Aorta (tissue), 5 donors: ENCODE data around the gene ADRA1B. TPM values are rescaled to one million over a fixed set of nuclear protein-coding genes. Genes with fewer than 3 reads are reported as not detected.
A peak's percentile ranks its signal among the peaks of the same experiment; 100 is the strongest.

Source experiments
- ATAC-seq: fragments of 200-7000 bp; cut with Tn5 transposase; one replicate; pipeline ENCODE4 v1.9.1; 2022; ENCODE audit warnings: moderate library complexity; ENCODE audit not compliant: low FRiP score
- DNase-seq, 2 donors: peaks; one replicate each; pipeline ENCODE4 v3.0.0-alpha.2; 2020
- H3K27ac ChIP-seq, 2 donors: one replicate each; pipeline ENCODE4 v1.5.1; 2013; ENCODE audit warnings: low read length in 2 of 2, mild to moderate bottlenecking in 2 of 2, moderate library complexity in 2 of 2, control low read depth in 1 of 2, inconsistent platforms in 1 of 2, low read depth in 1 of 2
- H3K27me3 ChIP-seq, 2 donors: one replicate each; pipeline ENCODE4 v1.6.1; 2013; ENCODE audit warnings: control low read depth in 1 of 2, low read length in 1 of 2, mild to moderate bottlenecking in 1 of 2, moderate library complexity in 1 of 2; ENCODE audit not compliant: insufficient read depth in 2 of 2, control insufficient read depth in 1 of 2
- H3K36me3 ChIP-seq, 2 donors: one replicate each; pipeline ENCODE4 v1.6.1; 2013; ENCODE audit warnings: control low read depth in 1 of 2, low read length in 1 of 2, mild to moderate bottlenecking in 1 of 2; ENCODE audit not compliant: insufficient read depth in 2 of 2, control insufficient read depth in 1 of 2
- H3K4me1 ChIP-seq, 2 donors: one replicate each; pipeline ENCODE4 v1.6.1; 2013; ENCODE audit warnings: low read length in 2 of 2, control low read depth in 1 of 2, mild to moderate bottlenecking in 1 of 2, moderate library complexity in 1 of 2; ENCODE audit not compliant: insufficient read depth in 2 of 2, control insufficient read depth in 1 of 2
- H3K4me3 ChIP-seq, 2 donors: one replicate each; pipeline ENCODE4 v1.5.1; 2013; ENCODE audit warnings: low read length in 2 of 2, control low read depth in 1 of 2, mild to moderate bottlenecking in 1 of 2
- H3K9me3 ChIP-seq: one replicate; pipeline ENCODE4 v1.6.1; 2013; ENCODE audit warnings: mild to moderate bottlenecking, low read length; ENCODE audit not compliant: control insufficient read depth
- WGBS, 2 donors: extraction: QIAGEN DNeasy Blood & Tissue Kit; methylation state at CpG; one replicate each; pipeline ENCODE4 v1.1.7; 2013; 5-methylcytosine and 5-hydroxymethylcytosine counted together
- intact Hi-C, 2 donors: fragments of 100-400 bp; cut with DNase I; formaldehyde crosslinking; loops; one replicate each; pipeline versions ENCODE4 v1.14.2 to v1.15.0; 2022
- long read RNA-seq, 2 donors: library from polyadenylated mRNA; unstranded; transcript quantifications; one replicate each; pipeline ENCODE4 v2.0.0, GENCODE V29; 2020 to 2021
- polyA plus RNA-seq, 2 donors: library from polyadenylated mRNA; stranded (reverse); fragments of 200-250 nt; gene quantifications; one replicate each; pipeline ENCODE4 v1.2.3, GENCODE V29; 2013
- total RNA-seq, 2 donors: library from RNA; stranded (reverse); fragmentation: NEBNext Ultra II Directional; extraction: Animal tissue kit (Norgen Biotek cat#: 25700); gene quantifications; one replicate each; pipeline ENCODE4 v1.2.1, GENCODE V29; 2021
- donor health status: healthy with polysubstance abuse.
- donor health status: Bipolar disorder and iron deficiency.
- donor health status: DM: no; HTN: no; CAD: no.
- donor health status: DM: no; HTN: no; CAD: no.
- donor health status: DM: yes; HTN: yes; CAD: no.

ADRA1B gene
- total RNA-seq = 10 to 100 TPM in 1 of 2 donors, 1 to 10 TPM in 1; 5.4 to 16.0 TPM
- 1 to 10 TPM; 3.8 to 8.0 TPM for polyA plus RNA-seq
- long read RNA-seq, donor 1, partial matches to known transcripts = 0 of 13 reads
- long read RNA-seq, donor 1, other reads (novel, unspliced or antisense) = 13 of 13 reads
- long read RNA-seq, donor 2, partial matches to known transcripts = 0 of 1 reads
- long read RNA-seq, donor 2, other reads (novel, unspliced or antisense) = 1 of 1 reads

GRCh38 chr5:159915904-159916840 lies at the start of gene ADRA1B:
TSS of gene ADRA1B (plus strand) at chr5:159916482. CDS start at chr5:159916906, 424 bp downstream.
- no peaks in the 10 kb centered on the region for H3K36me3 ChIP-seq
- intact Hi-C loops = loop anchor here (2.0 to 10.0 kb wide), 8 partner anchors 56 to 474 kb away; no protein-coding TSS in a partner anchor
- ATAC-seq (peak; percentile 87), DNase-seq (peak; percentile 86 to 94)
- H3K27ac ChIP-seq = peak within 1 kb of the TSS; percentile 94 to 96
- no peaks in the 10 kb centered on the region for H3K27me3 ChIP-seq
- peaks cover 9 to 11% of the 10 kb centered on the region in 2 donors for H3K4me1 ChIP-seq
- H3K9me3 ChIP-seq = no peaks in the 10 kb centered on the region
- peak within 1 kb of the TSS; percentile 51 to 80 for H3K4me3 ChIP-seq
- 1% methylated on average over 51 to 81 of the region's 81 CpGs for WGBS, 2 donors

GRCh38 chr5:159873680-159874079 lies 42.6 kb upstream of the ADRA1B start:
- peaks cover 0 to 4% of the 10 kb centered on the region in 2 donors for H3K4me1 ChIP-seq
- ATAC-seq = no peak
- intact Hi-C loops = no loop called here
- no peak overlapping the region for H3K27ac ChIP-seq
- H3K36me3 ChIP-seq = no peaks in the 10 kb centered on the region
- no peaks in the 10 kb centered on the region for H3K9me3 ChIP-seq
- H3K4me3 ChIP-seq = no peak overlapping the region
- no peaks in the 10 kb centered on the region for H3K27me3 ChIP-seq
- WGBS, 2 donors = 88 to 91% methylated on average over 2 of the region's 2 CpGs
- no peak for DNase-seq

DNA sequence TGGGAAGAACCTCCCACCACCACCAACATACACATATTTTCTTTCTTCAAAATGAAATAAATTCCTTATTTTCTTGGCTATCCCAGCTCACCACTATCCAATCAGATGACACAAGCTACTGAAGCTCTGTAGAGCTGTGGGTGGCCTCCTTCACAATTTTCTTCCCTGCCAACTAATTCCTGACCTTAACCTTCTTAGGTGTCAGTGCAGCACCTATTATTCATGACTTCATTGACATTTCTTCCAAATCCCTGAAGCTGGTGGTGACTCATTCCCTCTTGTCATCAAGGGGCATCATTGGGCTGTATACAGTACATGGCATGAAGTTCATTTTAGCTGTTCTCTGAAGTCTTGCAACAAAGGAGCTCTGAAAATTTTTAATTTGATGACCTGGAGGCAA lies 42.0 kb upstream of the ADRA1B start:
- intact Hi-C loops = no loop called here

GRCh38 chr5:159877016-159877415 lies 39.3 kb upstream of the ADRA1B start:
- peak; percentile 27 for ATAC-seq
- WGBS, 2 donors = 61 to 67% methylated on average over 8 of the region's 8 CpGs
- intact Hi-C loops = no loop called here

More for the DNA sequence above, 42.0 kb upstream of the ADRA1B start:
- Histone ChIP-seq H3K27me3 (no peaks in the 10 kb centered on the region), H3K9me3 (no peaks in the 10 kb centered on the region), H3K4me1 (peaks cover 0 to 6% of the 10 kb centered on the region in 2 donors), H3K4me3 (no peak overlapping the region), H3K27ac (no peak overlapping the region), H3K36me3 (no peaks in the 10 kb centered on the region)
- no peak for ATAC-seq
- no peak for DNase-seq

DNA sequence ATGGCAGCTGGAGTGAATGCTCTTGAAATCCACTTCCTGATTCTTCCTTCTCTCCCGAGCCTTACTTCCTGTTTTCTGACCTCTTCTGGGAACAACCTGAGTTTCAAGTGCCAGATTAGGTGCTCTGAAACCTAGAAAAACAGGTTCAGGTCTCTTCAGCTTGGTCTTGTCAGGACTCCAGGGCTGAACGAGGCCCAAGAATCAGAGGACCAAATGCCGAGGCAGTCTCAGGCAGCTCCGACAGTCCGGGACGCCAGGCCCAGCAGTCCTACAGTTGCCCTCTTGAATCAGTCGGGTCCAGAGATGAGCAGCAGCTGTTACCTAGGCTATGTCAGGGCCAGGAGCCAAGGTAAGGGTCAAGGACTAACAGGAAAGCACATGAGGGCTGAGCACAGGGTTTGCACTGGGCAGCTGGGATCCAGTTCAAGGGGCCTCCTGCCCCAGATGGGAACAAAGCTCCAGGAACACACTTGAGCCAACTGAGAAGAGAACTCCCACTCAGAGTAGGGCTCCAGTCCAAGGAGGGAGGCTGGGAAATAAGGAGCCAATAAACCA lies 38.3 kb upstream of the ADRA1B start:
- no peaks in the 10 kb centered on the region for H3K36me3 ChIP-seq
- DNase-seq (peak in 1 of 2 donors; percentile 57), ATAC-seq (peak; percentile 65)
- intact Hi-C loops = no loop called here
- WGBS, 2 donors = 9 to 13% methylated on average over 7 of the region's 7 CpGs
- peak overlapping the region; percentile 36 to 95 for H3K27ac ChIP-seq
- H3K27me3 ChIP-seq = no peaks in the 10 kb centered on the region
- H3K4me1 ChIP-seq = peaks cover 0 to 6% of the 10 kb centered on the region in 2 donors
- no peaks in the 10 kb centered on the region for H3K9me3 ChIP-seq
- H3K4me3 ChIP-seq = no peak overlapping the region

More at GRCh38 chr5:159877016-159877415, 39.3 kb upstream of the ADRA1B start:
- Histone ChIP-seq H3K4me1 (peaks cover 0 to 6% of the 10 kb centered on the region in 2 donors), H3K36me3 (no peaks in the 10 kb centered on the region), H3K9me3 (no peaks in the 10 kb centered on the region), H3K27me3 (no peaks in the 10 kb centered on the region), H3K4me3 (no peak overlapping the region), H3K27ac (peak overlapping the region in 1 of 2 donors; percentile 59)
- DNase-seq = no peak

- no peaks in the 10 kb centered on the region for H3K27me3 ChIP-seq
- peak overlapping the region in 1 of 2 donors; percentile 95 for H3K27ac ChIP-seq
- peaks cover 0 to 8% of the 10 kb centered on the region in 2 donors for H3K4me1 ChIP-seq
- WGBS, 2 donors = 1 to 3% methylated on average over 11 of the region's 11 CpGs
- intact Hi-C loops = no loop called here
- no peak overlapping the region for H3K4me3 ChIP-seq
- peak; percentile 62 for ATAC-seq
- no peaks in the 10 kb centered on the region for H3K36me3 ChIP-seq
- no peaks in the 10 kb centered on the region for H3K9me3 ChIP-seq
- peak; percentile 80 to 87 for DNase-seq
These were observed 37.3 kb upstream of the ADRA1B start for GRCh38 chr5:159878988-159879471.

DNA sequence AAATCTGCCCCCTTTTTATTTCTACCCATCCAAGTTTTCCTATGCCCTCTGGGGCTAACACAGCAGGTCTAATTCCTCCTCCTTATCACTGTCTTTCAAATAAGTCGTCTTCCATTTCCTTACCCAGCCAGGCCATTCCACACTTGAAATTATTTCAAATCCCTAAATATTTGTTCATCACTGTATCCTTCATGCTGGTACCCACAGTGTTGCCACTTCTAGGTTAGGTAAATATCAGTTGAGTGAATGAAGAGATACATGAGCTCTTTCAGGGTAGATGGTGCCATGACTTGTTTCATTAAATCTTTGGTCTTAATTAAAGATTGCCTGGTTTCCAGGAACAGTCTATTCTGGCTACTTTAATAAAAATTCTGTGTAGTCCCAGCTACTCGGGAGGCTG lies 35.6 kb upstream of the ADRA1B start:
- intact Hi-C loops = loop anchor here in 1 of 2 donors (5.0 kb wide), 1 partner anchor 93 kb away; no protein-coding TSS in a partner anchor
- H3K4me1 ChIP-seq = peaks cover 0 to 8% of the 10 kb centered on the region in 2 donors
- no peaks in the 10 kb centered on the region for H3K36me3 ChIP-seq
- H3K9me3 ChIP-seq = no peaks in the 10 kb centered on the region
- ATAC-seq = no peak
- no peak for DNase-seq
- H3K27me3 ChIP-seq = no peaks in the 10 kb centered on the region
- H3K4me3 ChIP-seq = no peak overlapping the region
- H3K27ac ChIP-seq = no peak overlapping the region
- 93 to 96% methylated on average over 2 of the region's 2 CpGs for WGBS, 2 donors

DNA sequence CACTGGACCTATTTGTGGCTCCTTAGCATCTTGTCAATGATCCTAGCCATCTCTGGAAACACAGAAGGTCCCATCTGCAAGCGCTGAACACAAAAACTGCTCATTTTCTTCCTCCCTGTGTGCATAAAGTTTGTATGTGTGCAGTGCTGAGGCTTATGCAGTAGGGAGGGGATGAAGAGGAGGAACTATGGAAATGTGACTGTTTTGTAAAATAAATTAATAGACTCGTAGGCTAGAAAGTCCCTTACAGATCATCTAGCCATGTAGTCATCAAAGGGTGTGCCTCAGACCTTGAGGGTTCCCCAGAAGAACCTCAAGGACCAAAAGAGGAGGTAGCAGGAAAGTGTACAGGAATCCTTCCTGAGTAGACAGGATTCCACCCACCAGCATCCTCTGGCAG lies 34.3 kb upstream of the ADRA1B start:
- H3K4me1 ChIP-seq = peaks cover 0 to 8% of the 10 kb centered on the region in 2 donors
- no peaks in the 10 kb centered on the region for H3K27me3 ChIP-seq
- no peak overlapping the region for H3K27ac ChIP-seq
- no peak for DNase-seq
- H3K36me3 ChIP-seq = no peaks in the 10 kb centered on the region
- intact Hi-C loops = loop anchor here in 1 of 2 donors (5.0 kb wide), 1 partner anchor 95 kb away; no protein-coding TSS in a partner anchor
- no peaks in the 10 kb centered on the region for H3K9me3 ChIP-seq
- no peak overlapping the region for H3K4me3 ChIP-seq
- 67 to 78% methylated on average over 2 of the region's 2 CpGs for WGBS, 2 donors
- no peak for ATAC-seq
